Measurements from ENCODE around the gene CES3.
"Not testable (repeated sequence)": the region's sequence is repeated elsewhere in the genome, so short reads cannot be mapped to it uniquely, and the experiment has no call there.

- TF ChIP-seq, protein P1, sequence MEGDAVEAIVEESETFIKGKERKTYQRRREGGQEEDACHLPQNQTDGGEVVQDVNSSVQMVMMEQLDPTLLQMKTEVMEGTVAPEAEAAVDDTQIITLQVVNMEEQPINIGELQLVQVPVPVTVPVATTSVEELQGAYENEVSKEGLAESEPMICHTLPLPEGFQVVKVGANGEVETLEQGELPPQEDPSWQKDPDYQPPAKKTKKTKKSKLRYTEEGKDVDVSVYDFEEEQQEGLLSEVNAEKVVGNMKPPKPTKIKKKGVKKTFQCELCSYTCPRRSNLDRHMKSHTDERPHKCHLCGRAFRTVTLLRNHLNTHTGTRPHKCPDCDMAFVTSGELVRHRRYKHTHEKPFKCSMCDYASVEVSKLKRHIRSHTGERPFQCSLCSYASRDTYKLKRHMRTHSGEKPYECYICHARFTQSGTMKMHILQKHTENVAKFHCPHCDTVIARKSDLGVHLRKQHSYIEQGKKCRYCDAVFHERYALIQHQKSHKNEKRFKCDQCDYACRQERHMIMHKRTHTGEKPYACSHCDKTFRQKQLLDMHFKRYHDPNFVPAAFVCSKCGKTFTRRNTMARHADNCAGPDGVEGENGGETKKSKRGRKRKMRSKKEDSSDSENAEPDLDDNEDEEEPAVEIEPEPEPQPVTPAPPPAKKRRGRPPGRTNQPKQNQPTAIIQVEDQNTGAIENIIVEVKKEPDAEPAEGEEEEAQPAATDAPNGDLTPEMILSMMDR (optimal IDR thresholded peaks at IDR 0.05 in 1 of 3, IDR thresholded peaks at IDR 0.05 in 1 of 3, conservative IDR thresholded peaks at IDR 0.05 in 1 of 3; ENCODE audit: extremely low read depth in 1 of 3, insufficient read depth in 2 of 3, low read length in 3 of 3) = not testable (repeated sequence)
- TF ChIP-seq EZH2 (IDR thresholded peaks at IDR 0.05; ENCODE audit: low read length) = not testable (repeated sequence)
Observed at GRCh38 chr16:66974156-66974931, 13.3 kb downstream of the CES3 start.

All from keratinocyte (primary cell).